ENCODE data around the gene STS. TPM values are rescaled to one million over a fixed set of nuclear protein-coding genes. Genes with fewer than 3 reads are reported as not detected.

The STS gene
- polyA plus RNA-seq, 4 donors, result 5.5 to 7.2 (median 6.1) TPM

DNA sequence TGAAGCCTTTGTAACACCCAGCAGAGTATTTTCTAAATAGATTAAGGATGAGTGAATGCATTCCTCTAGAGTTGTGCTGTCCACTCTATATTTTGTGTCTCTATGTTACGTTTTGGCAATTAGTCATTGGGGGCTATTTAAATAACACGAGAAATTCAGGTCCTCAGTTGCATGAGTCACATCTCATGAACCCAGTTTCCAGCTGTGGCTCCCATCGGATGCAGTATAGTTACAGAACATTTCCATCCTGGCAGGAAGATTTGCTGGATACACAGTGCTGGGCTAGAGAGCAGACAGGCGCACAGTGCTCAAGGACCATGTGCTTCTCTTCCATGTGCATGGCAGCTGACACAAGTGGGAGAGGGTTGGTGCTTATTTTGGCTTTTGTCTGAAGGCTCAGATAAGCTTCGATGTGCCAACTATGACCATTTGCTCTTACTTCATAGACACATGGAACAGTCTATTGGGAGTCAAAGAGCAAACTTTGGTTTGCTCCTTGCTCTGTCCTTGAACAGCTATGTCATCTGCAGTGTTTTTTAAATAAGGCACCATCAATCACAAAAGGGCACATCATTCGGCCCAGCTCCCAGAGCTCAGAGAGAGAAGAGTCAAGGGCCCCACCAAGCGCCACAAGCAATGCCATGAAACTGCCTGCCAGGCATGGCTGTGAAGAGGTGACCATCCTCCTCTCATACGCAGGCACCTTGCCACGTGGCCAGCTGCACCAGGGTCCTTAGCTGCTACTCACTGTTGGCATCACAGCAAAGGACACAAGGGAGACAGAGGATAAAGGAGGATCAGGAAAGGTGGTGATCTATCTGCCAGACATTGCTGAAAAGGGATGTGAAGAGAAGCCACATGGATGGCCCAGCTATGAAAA is 8.1 kb upstream of the STS start:
- no peak for DNase-seq (ENCODE audit: low read depth in 4 of 4, low spot score in 3 of 4)

GRCh38 chrX:7143076-7143475 is 4.4 kb upstream of the STS start:
- DNase-seq (ENCODE audit: low read depth in 4 of 4, low spot score in 3 of 4), result no peak

DNA sequence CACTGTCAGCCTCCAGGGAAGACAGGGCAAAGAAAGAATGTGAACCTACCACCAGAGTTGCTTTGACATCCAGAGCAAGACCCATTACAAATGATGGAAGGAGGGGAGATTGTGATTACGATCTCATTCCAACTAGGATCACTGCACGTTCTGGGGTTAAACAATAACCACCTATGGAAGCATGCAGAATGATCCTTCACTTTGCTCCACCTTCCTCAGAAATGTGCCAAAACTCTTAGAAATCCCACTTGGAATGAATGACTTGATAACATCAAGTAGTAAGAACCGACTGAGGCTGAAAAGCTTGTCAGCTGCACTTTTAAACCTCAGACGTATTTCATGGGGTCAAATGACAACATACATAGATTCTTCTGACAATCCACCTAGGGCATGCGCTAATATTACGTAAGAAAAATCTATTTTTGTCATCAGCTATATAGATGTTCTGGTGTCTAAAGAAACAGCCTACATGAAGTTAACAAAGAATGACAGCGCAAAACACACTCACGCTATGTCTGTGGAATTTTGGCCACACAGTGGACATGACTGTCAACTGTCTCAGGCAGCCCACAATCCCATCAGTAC is 3.5 kb upstream of the STS start:
- DNase-seq (ENCODE audit: low read depth in 4 of 4, low spot score in 3 of 4), result no peak

GRCh38 chrX:7145454-7145853 is 2.1 kb upstream of the STS start:
- no peak for DNase-seq (ENCODE audit: low read depth in 4 of 4, low spot score in 3 of 4)

DNA sequence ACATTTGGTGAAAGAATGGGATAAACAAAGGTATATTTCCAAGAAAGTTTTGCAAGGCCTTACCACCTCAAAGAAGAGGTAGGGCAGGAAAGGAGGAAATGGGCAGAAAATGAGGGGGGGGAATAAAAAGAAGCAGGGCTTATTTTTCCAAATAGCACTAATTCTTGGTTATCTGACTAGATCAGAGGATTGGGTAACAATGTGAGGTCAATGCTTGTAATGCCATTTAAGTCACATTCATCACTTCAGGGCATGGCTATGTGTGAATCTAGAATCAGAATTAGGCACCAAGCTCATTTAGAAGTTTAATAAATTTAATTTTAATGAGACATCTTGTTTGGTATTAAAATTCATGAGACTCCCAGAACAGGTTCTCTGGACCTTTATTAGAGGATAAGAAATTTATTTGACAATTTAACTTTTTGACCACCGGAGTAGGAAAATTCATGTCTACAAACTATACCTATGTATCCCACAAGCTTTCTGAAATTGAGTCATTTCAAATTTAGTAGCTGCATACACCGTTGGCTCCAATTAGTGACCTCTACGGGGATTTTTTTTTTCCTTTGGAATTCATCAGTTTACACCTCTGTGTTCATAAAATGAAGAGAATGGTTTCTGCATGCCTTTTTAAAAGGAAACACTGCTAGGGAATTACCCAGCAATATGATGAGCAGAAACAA is 1.4 kb upstream of the STS start:
- no peak for DNase-seq (ENCODE audit: low read depth in 4 of 4, low spot score in 3 of 4)

DNA sequence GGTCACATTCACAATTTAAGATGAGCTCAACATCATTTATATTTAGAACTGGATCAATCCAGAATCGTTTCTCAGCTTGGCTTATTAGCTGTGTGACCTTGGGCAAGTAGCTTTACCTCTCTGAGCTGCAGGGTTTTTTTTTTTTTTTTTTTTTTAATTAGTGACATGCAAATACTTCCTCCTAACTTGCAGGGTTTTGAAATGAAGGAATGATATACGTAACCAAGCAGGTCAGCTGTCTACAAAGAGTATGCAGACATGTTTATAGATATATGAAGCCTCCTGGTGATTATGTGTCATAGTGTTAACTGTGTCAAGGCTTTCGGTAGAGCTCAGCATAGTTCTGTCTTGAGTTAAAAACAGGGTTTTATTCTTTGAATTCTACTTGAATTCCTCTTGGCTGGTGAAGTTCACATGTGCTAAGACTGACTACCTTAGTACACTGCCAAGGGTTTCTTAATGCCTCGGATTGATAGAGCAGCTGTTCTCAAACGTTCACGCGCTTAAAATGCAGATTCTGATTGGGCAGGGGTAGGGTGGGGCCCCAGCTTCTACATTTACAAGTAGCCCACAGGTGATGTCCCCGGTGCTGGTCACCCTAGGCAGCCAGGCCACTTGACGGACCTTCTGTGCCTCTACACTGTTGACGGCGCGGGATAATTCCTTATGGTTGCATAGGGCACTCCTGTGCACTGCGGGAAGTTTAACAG is 654 bp upstream of the STS start:
- DNase-seq (ENCODE audit: low read depth in 4 of 4, low spot score in 3 of 4), result no peak

- DNase-seq (ENCODE audit: low read depth in 4 of 4, low spot score in 3 of 4), result peak in 3 of 4 donors; percentile 49 to 74 (median 66)
These were observed 704 bp downstream of the STS start, which contains the start of gene PUDP for GRCh38 chrX:7147978-7148854. TSS of gene PUDP (minus strand) at chrX:7148153. CDS start at chrX:7148113, 40 bp downstream.

GRCh38 chrX:7149411-7149810 is 1.9 kb downstream of the STS start:
- DNase-seq (ENCODE audit: low read depth in 4 of 4, low spot score in 3 of 4), result no peak

DNA sequence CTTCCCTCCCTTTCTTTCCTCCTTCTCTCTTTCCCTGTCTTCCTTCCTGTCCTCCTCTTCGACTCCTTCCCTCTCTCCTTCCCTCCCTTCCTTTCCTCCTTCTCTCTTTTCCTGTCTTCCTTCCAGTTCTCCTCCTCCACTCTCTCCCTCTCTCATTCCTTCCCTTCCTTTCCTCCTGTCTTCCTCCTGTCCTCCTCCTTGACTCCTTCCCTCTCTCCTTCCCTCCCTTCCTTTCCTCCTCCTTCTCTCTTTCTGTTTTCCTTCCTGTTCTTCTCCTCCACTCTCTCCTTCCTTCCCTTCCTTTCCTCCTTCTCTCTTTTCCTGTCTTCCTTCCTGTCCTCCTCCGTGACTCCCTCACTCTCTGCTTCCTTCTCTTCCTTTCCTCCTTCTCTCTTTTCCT is 5.7 kb downstream of the STS start:
- no peak for DNase-seq (ENCODE audit: low read depth in 4 of 4, low spot score in 3 of 4)

DNA sequence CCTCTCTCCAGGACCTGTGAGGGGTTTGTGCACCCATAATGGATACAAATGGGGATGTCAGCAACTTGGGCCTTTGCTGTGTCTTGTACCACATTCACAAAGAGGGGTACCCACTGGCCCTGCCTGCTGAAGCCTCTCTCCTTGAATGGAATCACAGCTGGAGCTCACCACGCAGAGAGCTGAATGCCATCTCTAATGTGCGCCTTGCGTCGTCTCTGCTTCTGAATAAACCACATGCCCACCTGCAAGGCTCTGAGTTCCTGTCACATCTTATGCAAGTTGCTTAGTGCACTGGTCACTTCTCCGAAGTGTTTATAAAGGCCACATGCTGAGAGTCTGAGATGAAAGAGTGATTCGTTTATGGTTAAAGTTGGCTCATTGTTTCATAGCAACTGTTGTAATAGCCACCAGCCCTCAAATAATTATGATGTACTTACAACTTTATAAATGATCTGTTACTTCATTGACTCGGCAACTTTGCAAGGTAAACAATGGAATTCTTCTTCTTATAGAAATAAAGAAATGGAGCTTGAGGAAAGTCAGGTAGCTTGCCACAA is 6.6 kb downstream of the STS start:
- no peak for DNase-seq (ENCODE audit: low read depth in 4 of 4, low spot score in 3 of 4)

DNA sequence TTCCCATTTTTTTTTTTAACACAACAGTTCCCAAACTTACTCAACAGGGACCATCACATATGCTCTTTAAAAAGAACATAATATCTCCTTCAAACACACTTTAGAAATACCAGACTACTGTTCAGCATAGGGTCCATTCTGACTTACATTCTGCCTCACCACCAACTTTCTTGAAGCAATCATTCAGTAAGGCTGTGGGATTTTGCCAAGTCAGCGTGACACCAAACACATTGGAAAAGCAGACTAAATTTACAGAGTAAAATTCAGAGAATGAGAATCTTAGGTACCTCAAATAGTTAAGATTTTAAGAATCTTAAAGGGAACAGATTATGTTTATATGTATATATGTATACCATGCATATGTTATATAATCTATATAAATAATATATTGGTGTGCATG is 7.7 kb downstream of the STS start:
- no peak for DNase-seq (ENCODE audit: low read depth in 4 of 4, low spot score in 3 of 4)

- no peak for DNase-seq (ENCODE audit: low read depth in 4 of 4, low spot score in 3 of 4)
These were observed 9.4 kb downstream of the STS start for GRCh38 chrX:7156879-7157278.

- no peak for DNase-seq (ENCODE audit: low read depth in 4 of 4, low spot score in 3 of 4)
These were observed 11.0 kb downstream of the STS start for GRCh38 chrX:7158468-7158990.

DNA sequence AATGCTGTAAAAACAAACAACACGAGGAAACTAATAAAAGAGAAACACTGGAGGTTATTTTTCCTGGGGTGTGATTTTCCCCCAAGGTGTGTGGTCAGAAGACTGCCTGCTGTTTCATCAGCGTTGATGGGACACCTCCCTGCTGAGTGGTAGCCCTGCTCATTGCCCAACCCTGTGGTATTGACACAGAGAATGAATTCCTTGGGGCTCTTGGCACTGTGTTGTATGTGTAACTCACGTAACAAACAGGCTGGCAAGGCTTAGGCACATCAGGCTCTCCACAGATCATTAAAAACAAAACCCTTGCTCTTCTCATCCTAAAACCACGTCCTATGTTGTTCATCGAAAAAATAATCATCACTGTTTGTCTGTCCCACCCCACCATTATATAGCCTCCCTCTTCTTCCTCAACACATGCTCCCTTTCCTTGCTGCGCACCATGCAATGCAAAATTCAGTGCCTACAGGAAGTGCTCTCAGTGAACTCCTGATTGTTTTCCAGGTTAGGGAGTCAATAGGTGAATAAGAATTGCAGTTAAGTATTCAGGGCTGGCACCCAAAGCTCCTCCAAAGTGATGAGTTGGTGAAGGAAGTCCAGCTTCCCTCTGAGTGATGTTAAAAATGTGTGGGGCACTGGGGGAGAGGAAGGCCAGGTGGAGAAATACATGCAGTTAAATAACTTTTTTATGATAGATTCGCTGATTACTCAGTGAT is 11.8 kb downstream of the STS start:
- DNase-seq (ENCODE audit: low read depth in 4 of 4, low spot score in 3 of 4), result no peak

- no peak for DNase-seq (ENCODE audit: low read depth in 4 of 4, low spot score in 3 of 4)
These were observed 15.7 kb downstream of the STS start for GRCh38 chrX:7163146-7163677.

- no peak for DNase-seq (ENCODE audit: low read depth in 4 of 4, low spot score in 3 of 4)
These were observed 16.7 kb downstream of the STS start for GRCh38 chrX:7164174-7164573.

GRCh38 chrX:7168371-7168770 is 20.9 kb downstream of the STS start:
- no peak for DNase-seq (ENCODE audit: low read depth in 4 of 4, low spot score in 3 of 4)

GRCh38 chrX:7169627-7170026 is 22.1 kb downstream of the STS start:
- DNase-seq (ENCODE audit: low read depth in 4 of 4, low spot score in 3 of 4), result no peak

GRCh38 chrX:7170898-7171297 is 23.4 kb downstream of the STS start:
- no peak for DNase-seq (ENCODE audit: low read depth in 4 of 4, low spot score in 3 of 4)
